HL-60 (cell line): Measurements from ENCODE around the gene UNC5C.

Source experiments
- CTCF ChIP-seq: IDR thresholded peaks from one replicate; pipeline ENCODE4 v1.5.1; 2011; ENCODE audit warnings: low read length, control low read depth, inconsistent platforms; ENCODE audit not compliant: insufficient read depth
- POLR2AphosphoS5 ChIP-seq: IDR thresholded peaks from 2 replicates; pipeline ENCODE4 v1.6.1; 2012; ENCODE audit warnings: low read depth

- TF ChIP-seq CTCF (no peak), POLR2AphosphoS5 (no peak)
These were observed 283.9 kb downstream of the UNC5C start for GRCh38 chr4:95264843-95265242.
